A204.1 (cell line): ENCODE results near the gene SKAP1.
"Not testable (repeated sequence)": the region's sequence is repeated elsewhere in the genome, so short reads cannot be mapped to it uniquely, and the experiment has no call there.

ENCODE experiments used
- FAIRE-seq: peaks from 2 replicates; lab custom pipeline; 2012; peaks lifted over from hg19 to GRCh38; lab: Jason Lieb, UNC

SKAP1 gene

GRCh38 chr17:48278760-48279491 lies 151.1 kb downstream of the SKAP1 start:
- FAIRE-seq, result no peak

DNA sequence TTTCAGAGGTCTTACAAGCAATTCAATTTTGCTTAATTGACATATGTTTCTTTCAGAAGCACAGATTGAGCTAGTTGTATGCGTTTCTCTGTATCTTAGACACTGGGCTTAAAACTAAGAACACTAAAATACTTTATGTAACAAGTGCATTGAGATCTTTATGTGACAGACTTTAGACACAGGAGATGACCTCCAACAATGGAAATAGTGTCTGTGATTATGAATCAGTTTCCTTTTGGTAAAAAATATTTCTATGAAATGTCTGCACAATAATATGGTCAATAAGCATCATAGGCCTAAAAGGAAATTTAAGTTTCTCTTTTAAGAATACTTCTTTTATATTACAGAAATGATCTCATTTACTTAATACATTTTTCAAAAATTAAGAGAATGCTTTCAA lies 153.2 kb downstream of the SKAP1 start:
- no peak for FAIRE-seq

GRCh38 chr17:48270899-48271298 lies 159.1 kb downstream of the SKAP1 start:
- no peak for FAIRE-seq

- FAIRE-seq, result no peak
Measured at GRCh38 chr17:48269209-48269608, 160.8 kb downstream of the SKAP1 start.

DNA sequence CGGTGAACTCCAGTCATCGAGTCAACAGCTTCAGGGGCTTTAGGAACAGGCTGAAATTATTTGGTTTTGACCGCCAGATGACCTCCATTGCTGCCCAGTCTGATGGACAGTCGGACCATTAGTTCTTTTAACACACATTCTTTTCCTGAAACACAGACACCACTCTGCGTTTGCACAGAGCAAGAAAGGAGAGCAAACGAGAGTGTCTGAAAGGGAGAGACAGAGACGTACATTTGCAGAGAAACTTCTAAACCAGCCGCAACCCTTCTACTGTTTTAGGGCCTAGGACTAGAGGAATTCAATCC lies 166.3 kb downstream of the SKAP1 start:
- FAIRE-seq, result no peak

DNA sequence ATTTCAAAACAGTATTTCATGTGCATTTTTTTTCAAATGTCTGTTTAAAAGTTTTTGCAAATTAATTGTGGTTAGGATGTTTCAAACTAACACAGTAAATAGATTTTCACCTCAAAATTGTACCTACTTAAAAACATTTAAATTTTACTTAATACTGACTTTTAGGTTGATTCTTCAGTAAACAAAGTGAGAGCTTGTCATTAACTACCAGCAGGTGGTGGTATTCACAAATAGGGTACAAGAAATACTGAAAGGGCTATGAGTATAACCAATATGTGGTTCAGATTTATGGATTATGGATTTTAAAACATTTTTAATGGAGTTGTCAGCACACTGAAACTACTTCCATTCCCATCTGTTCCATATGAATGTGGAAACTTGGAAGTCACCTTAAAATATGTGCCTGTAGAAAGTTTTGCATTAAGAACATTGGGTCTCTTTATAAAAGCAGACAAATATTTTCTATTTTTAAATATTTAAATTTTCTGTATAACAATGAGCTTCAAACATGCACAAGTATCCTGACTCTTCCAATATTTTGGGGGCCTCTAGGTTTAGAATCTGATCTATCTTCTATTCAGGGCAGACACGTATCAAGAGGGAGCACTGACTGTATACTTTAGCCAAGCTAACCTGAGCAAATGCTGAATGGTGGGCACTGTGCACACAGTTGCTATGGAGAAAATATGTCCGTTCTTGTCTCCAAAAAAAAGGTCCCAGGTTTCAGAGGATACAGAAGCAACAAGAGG lies 166.9 kb downstream of the SKAP1 start:
- peak; percentile 81 for FAIRE-seq

DNA sequence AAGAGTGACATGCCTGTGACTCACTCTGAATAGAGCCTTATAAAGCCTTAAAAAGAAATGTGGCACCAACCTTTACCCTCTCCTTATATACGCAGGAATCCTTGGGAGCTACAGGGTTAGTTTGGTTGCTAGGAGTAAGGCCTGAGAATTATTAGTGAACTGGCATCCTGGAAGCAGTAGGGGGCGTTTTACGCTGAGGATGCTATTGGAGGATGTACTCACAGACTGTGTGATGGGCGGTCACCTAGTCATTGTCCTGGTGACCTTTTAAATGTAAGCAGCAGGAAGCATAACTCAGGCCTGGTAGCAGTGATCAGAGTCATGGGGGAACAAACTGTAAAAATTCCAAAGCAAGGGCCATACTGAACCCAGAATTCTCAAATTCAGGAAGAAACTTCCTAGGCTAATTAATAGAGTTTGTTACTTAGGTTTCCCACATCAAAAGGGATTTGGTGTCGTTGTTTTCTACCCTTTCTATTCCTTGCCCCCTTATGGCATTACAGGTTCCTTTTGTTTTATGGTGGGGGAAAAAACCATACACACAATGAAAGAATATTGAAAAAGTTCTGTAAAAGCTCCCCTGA lies 168.6 kb downstream of the SKAP1 start:
- FAIRE-seq, result no peak

- peak; percentile 54 for FAIRE-seq
Measured at GRCh38 chr17:48259694-48260291, 170.2 kb downstream of the SKAP1 start.

- FAIRE-seq, result no peak
Measured at GRCh38 chr17:48258331-48258730, 171.7 kb downstream of the SKAP1 start.

- FAIRE-seq, result no peak
Measured at GRCh38 chr17:48255759-48256158, 174.3 kb downstream of the SKAP1 start.

- FAIRE-seq, result no peak
Measured at GRCh38 chr17:48254896-48255295, 175.1 kb downstream of the SKAP1 start.

DNA sequence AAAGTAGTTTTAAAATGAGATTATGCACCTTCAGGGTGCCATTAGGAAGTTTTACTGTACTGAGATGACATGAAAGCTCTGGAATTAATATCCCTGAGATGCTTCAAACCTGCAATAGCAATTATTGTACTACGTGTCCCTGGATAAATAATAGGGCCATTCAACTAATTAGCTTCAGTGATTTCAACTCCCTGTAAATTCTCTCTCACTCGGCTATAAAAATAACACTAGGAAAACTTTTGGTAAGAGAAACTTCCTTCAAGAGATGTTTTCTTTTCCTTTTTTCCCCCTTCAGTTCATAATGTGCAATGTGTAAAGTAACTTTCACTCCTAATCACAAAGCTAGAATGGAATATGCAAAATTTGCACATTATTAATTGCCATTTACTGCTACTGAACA lies 176.0 kb downstream of the SKAP1 start:
- no peak for FAIRE-seq

- no peak for FAIRE-seq
Measured at GRCh38 chr17:48251950-48252349, 178.1 kb downstream of the SKAP1 start.

GRCh38 chr17:48250949-48251348 lies 179.1 kb downstream of the SKAP1 start:
- FAIRE-seq, result no peak

DNA sequence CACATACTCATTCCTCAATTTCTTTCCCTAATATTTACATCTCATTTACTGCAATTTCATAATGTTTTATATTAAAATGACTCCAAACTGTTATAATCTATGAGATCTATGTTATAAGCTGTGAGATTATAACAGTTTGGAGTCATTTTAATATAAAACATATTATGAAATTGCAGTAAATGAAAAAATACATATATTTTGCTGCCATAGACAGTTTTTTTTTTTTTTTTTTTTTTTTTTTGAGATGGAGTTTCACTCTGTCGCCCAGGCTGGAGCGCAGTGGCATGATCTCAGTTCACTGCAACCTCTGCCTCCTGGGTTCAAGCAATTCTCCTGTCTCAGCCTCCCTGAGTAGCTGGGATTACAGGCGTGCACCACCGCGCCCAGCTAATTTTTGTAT lies 180.0 kb downstream of the SKAP1 start:
- not testable (repeated sequence) for FAIRE-seq

- no peak for FAIRE-seq
Measured at GRCh38 chr17:48247603-48248002, 182.4 kb downstream of the SKAP1 start.

DNA sequence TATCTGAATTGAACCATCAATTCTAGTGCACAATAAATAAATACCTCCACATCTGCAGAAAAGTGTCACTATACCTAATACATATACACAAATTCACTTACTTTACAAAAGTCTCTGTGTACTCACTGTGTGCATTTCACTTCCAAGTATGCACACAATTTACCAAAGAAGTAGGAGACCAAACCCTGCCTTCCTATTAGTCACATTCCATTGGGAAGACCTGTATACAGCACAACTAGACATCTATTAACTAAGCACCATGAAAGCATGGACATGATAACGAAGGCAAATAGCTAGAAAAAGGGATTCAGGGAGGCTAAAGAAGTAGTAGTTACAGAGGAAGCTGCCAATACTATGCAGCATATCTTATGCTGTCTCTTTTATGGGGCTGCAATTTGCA lies 183.0 kb downstream of the SKAP1 start:
- no peak for FAIRE-seq

DNA sequence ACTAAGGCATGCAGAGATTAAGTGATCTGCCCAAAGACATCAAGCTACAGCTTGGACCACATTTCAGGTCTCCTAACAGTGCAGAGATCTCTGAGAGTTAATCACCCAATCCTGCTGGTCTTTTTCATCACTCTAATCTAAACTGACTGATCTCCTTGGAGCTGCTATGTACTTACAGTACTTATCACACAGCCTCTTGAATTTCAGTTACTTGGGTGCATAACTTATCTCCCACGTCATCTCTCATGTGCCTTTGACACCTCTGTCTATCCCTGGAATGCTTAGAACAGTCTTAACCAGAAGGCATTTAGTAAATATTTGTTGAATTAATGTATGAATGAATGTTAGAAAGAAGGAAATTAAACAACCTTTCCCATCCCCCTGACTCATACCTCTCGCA lies 183.4 kb downstream of the SKAP1 start:
- FAIRE-seq, result no peak

GRCh38 chr17:48245465-48246033 lies 184.5 kb downstream of the SKAP1 start:
- FAIRE-seq, result not testable (repeated sequence)

GRCh38 chr17:48244814-48245213 lies 185.2 kb downstream of the SKAP1 start:
- FAIRE-seq, result no peak

GRCh38 chr17:48244121-48244711 lies 185.8 kb downstream of the SKAP1 start:
- FAIRE-seq, result no peak

DNA sequence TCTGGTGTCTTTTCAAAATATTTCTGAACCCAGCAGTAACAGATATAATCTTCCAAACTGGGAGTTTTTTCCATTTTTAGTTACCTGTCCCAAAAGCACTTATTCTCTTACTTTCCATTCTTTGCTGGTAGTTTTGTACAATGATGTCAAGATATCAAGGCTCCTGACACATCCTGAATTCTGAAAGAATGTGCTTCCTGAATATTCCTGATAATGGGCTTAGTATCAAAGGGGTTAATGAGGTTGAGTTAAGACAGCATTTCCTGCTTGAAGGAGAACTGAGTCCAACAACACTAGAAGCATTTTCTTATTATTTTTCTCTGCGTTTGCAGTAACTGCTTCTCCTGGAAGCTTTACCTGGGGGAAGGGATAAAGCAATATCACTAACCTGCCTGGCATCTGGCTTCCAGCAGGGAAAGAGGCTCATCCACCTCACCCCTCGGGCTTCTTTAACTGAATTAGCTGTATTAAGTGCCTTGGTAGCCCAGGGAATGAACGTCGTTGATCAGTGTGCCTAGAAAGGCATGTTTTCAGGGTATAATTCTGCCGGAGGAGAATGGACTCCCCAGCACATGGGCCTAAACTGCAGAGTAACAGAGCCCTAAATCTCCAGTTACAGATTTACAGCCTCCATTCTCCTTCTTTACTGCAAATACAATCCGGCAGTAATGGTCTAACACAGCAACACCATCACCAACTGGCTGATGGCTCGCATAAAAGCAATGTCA lies 188.1 kb downstream of the SKAP1 start:
- FAIRE-seq, result no peak
